ENCODE measurements around the gene NPTX1. TPM values are rescaled to one million over a fixed set of nuclear protein-coding genes. Genes with fewer than 3 reads are reported as not detected.

The NPTX1 gene
- total RNA-seq, 1 experiment from 2014 or later: not detected

DNA sequence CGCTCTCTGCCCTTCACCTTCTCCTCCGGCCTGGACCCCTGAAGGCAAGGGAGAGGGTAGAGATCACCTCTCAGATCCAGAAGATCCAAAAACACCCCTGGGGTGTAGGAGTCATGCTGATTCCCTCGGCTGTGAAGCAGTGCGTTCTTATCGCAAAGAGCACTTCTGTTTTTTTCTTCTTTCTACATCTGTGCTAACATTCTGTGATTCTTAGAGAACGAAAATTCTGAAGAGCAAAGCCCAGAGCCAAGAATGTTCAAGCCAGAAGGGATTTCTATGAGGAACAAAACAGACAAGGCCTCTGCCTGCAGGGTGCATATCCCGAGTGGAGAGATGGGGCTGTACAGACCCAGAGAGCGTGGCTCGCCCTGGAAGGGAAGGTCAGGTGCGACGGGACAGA is 17.2 kb downstream of the NPTX1 start:
- no peak for DNase-seq (ENCODE audit: low spot score)

DNA sequence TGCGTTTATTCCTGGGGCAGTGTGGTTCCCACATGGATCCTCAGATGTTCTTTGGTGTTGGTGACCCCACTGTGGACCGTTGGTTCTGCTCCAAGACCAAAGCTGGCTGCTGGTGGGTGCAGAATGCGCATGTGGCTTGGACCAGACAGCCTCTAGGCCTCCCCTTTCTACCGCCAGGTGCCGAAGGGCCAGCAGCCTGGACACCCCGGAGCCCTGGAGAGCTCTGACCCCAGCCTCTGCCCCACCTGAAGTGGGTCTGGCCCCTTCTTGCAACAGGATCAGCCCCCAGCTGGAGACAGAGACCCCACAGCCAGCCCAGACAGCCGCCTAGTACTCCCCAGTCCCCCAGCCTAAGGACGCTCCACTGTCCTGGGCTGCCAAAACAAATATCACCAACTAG is 18.4 kb downstream of the NPTX1 start:
- no peak for DNase-seq (ENCODE audit: low spot score)

DNA sequence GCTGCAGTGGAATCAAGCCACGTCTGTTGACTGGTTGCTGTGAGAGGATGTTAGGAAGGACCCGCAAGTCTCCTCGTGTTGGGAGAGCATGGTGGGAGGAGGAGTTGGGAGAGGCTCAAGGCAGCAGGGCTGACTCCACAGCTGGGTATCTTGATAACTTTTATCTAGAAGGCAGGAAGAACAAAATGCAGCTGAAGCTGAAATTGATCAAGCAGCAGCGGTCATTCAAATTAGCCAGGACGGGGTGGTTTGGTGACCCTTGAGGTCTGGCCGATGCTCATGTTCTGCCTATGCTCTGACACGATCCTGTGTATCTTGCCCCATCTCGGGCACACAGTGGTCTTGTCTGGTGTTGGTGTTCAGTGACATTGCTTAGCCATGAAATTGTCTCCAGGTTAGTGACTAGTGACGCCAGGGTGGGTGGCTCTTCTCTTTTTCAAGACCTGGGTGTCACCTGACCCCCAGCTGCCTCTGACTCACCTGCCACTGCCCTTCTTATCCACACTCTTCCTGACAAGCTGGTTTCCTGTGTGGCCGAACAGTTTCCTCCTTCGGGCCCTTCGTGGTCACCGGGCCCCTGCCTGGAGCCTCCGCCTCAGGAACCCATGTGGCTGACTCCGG is 19.1 kb downstream of the NPTX1 start:
- DNase-seq (ENCODE audit: low spot score): peak; percentile 54

DNA sequence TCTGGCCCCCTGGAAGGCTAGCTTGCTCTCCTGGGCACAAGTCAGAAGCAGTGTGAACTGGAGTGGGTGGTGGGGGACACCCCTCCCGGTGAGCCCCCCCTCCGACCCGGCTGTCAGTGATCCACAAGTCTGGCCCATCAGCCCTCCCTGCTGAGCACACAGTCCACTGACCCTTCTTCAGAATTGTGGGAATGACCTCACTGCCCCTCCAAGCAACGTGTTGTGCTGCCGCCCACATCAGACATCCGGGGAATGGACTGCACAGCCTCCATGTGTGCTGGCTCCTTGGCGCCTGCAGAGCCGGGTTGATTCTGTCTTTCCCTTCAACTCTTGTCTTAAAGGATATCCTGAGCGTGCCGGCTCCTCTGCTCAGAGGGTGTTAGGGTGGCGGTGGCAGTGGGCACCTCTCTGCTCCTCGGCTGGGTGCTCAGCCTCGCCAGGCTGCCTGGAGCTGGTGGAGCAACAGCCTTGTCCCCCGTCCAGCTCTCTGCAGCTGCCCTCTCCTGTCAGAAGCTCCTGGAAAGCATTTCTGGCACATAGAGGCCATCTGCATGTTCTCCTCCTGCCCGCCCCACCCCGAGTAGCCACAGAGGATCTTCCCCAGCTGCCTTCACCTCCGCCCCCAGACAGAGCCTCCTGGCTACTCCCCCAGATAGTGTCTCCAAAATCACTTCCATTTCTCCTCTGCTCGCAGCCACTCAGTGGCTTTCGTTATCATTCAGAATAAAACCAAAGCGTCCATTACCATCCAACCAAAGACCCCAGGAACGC is 19.8 kb downstream of the NPTX1 start:
- no peak for DNase-seq (ENCODE audit: low spot score)

DNA sequence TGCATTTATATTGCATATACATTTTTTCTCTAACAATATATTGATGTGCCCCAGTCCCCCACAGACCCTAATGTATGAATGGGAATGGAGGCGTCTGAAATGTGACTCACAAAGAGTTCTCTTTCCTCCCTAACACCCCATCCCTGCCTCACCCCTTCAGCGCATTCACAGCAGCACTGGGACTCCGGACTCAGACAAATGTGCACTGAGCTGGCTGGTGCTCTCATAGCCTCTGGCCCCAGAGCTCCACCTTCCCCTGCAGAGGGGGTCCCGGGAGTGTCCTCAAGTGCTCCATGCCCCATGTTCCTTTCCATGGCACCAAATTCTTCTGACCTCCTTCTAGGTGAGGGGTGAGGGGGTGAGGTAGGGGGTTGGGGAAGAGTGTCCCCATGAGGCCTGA is 20.6 kb downstream of the NPTX1 start:
- DNase-seq (ENCODE audit: low spot score): no peak

DNA sequence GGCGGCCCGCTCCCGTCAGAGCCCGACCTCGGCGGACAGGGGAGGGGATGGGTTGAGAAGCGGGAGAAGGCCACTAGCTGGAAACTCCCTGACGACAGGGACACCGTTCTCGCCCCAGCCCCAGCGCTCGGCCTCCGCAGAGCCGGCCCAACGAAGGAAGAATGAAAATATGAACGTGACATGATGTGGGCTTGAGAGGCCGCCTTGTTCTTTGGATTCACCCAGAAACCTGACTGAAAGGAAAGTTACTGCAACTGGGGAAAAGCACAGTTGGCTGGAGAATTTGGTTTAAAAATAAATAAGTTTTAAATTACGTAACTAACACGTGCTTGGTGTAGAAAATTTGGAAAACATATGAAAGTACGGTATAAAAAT is 21.1 kb downstream of the NPTX1 start:
- no peak for DNase-seq (ENCODE audit: low spot score)

DNA sequence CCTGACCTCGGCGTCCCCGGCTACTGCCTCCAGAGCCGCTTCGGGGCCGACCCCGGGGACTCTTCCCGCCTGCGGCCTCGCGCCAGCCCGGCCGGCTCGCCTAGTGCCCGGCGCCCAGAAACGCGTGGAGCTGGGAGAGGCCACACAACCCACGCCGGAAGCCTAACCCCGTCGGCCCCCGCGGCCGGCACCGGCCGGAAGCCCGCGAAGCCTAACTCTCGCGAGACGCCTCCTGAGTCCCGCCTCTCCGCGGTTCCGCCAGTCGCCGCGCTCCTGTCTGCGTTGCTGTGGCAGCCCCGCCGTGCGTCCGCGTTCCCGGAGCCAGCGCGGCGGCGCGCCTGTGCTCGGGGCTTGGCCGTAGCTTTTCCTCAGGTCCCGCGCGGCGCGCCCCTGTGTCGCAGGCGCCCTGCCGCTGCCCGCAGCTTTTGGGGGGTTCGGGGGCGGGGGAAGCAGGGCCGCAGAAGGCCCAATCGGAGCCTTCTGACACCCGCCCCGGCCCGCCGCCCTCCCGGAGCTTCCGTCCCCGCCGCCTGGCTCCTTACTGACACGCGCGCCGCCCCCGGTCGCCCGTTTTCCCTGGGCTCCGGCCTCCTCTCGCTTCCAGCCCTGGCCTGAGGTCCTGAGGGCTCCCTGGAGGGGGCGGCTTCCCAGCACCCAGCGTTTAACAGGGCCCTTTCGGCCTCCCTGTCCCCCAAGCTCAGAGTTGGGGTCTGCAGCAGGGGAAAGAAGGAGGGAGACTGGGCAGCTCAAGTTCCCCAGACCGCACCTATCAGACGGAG is 21.7 kb downstream of the NPTX1 start:
- peak; percentile 98 for DNase-seq (ENCODE audit: low spot score)

DNA sequence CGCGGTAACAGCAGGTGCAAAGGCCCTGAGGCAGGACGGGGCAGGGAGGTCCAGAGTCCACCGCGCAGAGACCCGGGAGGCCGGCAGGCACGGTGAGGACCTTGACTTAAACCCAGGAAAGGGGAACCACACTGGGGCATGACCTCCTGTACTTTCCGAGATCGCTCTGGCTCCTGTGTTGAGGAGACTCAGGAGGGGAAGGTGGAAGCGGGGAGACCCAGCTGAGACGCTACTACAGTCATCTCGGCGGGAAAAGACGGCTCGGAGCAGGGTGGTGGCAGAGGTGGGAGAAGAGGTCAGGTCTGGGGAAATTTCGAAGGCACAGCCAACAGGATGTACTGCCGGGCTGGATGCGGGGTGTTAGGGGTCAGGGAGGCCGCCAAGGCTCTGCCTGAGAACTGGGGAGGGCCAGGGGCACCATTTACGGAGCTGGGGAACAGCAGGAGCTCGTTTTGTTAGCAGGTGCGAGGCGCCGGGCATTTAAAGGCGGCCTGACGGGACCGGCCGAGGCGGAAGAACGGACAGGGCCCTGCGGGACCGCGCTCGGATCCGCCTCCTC is 22.3 kb downstream of the NPTX1 start:
- DNase-seq (ENCODE audit: low spot score): peak; percentile 6

DNA sequence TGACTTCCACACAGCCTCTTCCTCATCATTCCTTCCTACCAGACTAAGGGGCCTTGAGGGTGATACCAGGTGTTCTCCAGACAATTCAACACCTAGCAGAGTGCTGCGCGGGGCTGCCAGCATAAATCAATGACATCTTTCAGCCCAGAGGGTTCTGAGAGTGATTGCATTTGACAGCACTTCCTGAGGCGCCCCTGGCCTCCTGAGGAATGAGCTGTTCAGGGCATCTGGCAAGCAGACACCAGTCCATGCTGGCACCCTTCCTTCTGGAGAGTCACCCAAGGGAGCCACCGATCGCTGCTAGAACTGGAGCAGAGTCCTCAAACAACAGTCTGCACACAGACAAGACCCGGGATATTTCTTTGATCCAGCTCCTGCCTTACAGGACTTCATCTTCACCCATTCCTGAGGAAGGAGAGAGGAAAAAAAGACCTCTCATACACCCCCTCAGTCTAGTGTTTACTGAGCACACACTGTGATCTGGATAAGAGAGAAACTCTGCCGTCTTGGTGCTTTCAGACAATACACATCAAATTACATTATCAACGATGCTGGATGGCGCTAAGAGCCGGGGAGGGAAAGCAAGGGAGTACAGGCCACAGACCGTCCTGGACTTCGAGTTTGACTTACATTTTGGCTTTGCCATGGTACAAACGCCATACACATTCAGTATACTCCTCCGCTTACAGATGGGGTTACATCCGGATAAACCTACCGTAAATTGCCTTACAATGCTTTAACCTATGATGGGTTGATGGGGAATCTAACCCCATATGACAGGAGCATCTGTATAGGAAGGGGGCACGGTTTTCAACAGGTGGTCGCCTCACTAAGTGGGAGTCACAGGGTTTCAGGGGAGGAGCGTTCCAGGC is 23.0 kb downstream of the NPTX1 start:
- no peak for DNase-seq (ENCODE audit: low spot score)

DNA sequence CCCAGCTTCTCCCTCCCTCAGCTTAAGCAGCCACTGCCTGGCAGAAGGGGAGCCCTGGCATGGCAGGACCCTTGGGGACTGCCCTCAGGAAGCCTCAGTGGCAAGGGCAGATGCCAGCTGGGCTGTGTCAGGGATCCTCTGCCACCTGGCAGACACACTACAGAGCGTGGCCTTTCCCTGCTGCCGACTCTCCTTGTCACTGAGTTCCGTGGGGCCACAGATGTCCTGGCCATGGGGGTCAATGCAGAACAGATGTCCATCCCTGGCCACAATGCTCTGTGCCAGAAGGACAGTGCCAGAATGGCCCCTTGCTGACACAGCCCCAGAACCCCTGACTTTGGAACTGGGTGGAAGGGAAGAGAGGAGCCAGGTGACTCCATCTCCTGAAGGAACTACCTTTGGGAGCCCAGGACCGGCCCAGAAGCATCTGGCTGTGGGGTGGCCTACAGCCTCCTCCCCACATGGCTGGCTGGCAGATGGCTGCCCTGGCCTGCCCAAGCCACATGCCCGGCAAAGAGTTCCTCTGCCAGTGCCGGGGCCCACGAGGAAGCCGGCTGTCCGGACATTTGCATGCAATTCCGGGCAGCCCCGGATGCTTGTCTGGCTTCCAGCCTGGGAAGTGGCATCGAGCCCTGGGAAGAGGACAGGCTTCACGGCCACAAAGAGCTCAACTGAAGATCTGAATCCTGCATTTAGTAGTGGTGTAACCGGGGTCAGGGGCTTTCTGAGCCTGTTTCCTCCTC is 24.1 kb downstream of the NPTX1 start:
- no peak for DNase-seq (ENCODE audit: low spot score)

DNA sequence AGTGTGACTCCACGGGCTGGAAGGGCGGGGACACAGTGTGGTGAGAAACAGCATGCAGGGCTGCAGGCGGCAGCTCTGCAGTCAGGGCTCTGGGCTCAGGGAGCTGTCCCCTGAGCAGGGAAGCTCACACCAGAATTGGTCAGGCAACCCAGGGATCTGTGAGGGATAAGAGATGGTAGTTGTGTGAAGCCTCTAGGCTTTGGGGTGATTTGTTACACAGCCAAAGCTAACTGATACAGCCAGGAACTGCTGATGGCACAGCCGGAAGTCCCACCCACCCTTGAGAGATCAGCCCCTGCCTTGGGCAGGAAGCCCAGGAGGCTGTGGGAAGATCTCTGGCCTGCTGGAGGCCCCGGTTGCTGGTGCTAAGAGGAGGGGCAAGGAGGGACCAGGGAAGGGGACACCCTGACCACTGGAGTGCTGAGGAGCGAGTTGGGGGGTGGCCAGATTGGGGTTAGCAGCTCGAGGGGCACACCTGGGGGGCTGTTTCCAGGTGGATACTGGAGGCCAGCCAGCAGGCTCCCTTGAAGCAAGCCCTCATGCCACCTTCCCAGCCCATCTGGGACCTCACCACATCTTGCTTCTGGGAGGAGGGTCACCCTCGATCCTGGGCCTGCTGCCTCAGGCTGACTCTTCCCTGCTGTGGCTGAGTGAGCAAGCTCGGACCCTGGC is 25.2 kb downstream of the NPTX1 start:
- DNase-seq (ENCODE audit: low spot score): no peak

DNA sequence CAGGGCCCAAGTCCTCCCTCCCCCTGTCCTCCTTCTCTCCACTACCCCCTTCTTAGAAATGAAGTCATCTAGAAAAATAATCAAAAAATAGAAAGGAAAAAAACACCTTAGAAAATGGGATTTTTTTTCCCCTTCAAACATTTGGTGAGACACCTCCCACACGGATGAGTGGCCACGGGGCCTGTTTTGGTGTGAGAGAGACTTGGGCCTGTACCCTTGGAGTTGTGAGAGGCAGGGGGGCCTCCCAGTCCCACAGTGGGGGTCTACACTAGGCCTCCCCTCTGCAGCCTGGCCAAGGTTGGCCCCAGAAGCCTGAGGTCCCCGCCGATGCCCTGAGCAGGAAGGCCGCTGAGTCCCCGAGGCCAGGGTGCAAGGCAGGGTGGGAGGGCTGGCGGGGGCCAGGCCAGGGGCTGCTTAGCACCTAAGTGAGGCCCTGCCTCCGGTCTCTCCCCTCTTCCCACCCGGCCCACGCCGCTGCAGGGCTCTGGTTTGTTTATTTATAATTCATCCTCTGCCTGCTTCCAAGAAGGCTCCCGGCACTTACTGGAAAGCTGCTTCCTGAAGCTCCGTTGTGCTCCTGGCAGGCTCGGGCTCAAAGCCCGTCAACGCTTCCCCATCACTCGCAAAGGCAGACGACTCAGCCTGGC is 26.4 kb downstream of the NPTX1 start:
- no peak for DNase-seq (ENCODE audit: low spot score)

DNA sequence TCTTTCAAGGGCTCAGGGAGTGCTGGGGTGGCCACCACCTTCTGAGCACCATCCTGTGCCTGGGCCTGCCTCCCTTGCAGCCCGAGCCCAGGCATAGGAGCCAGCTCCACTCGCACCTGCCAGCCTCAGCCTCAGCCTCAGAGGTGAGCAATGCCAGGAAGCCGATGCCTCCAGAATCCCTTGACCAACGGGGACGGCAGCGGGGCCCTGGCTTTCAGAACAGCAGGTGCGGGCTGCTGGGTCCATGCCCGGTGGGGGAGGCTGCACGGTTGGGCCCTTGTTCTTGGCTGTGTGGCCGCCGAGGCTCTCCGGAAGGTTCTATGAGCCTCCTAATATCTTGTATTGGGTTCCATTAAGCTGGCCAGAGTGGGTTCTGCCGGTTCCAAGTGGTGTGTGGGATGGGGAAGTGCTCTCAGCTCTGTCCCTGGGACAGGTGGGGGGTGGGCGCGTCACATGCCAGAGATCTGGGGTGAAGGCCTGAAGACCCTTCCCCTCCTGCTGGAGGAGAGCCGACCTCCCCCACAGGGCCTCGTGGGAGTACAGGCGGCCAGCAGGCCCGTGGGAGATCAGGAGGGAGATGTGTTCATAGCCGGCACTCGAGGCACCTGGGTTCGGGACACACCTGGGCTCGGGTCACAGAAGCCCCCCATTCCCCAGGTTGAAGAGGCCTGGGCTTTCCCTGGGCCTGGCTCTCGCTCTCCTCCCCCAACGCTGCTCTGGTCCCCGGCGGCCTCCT is 27.0 kb downstream of the NPTX1 start:
- DNase-seq (ENCODE audit: low spot score): no peak

DNA sequence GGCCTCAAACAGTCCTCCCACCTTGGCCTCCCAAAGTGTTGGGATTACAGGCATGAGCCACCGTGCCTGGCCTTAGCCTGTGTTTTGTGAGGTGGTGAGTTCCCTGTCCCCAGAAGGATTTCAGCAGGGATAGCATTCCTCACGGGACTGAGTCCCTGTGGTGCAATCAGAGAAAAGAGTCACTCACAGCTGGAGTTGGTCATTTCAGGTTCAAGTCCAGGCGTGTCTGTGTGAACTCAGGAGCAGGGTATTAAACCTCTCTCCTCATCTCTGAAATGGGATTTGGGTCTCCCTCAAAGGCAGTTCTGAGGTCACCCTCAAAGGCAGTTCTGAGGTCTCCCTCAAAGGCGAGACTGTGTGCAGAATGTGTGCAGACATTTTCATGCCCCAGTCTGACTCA is 28.6 kb downstream of the NPTX1 start:
- no peak for DNase-seq (ENCODE audit: low spot score)

DNA sequence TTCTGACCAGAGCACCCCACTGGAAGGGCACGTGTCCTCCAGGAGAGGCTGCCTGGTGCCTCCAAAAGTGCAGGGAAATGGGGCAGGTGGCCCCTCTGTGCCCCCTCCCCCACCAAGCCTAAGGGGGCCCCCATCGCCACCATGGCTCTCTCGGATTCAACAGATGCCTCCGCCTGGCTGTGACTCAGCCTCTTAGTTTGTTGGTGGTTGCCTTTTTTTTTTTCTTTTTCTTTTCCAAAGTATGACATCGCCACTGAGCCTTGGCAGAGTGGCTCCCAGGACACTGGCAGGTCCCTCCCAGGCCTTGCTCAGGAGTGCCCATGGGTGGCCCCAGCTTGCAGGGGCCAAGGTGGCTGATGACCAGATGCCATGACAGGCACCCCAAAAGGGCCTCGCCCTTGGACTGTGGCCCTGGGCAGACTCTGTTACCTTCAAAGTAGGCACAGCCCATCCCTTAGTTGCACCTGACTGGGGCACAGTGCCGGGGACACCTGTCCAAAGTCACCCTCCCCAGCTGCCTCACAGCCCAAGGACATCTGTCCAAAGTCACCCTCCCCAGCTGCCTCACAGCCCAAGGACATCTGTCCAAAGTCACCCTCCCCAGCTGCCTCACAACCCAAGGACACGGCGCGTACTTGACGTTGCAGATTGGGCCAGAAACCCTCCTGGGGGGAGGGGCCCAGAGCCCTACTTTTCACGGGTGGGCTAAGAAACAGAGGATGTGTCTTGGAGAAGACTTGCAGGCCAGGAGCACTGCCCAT is 29.6 kb downstream of the NPTX1 start:
- no peak for DNase-seq (ENCODE audit: low spot score)

DNA sequence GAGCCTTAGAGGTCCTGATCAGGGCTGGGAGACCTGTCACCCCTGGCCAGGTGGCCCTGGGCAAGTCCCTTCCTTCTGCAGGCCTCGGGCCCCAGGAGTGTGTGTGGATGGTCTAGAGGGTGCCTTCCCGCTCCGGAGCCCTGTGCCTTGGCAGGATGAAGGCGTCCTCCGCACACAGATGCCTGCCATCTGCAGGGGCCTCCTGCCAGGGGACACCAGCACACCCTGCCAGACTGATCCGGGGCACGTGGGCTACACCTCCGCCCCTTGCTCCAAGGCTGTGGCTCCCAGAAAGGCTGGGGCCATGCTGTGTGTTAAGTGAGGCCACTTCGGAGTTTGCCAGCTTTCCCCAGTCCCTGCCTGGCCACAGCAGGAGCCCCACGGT is 30.7 kb downstream of the NPTX1 start:
- DNase-seq (ENCODE audit: low spot score): no peak

DNA sequence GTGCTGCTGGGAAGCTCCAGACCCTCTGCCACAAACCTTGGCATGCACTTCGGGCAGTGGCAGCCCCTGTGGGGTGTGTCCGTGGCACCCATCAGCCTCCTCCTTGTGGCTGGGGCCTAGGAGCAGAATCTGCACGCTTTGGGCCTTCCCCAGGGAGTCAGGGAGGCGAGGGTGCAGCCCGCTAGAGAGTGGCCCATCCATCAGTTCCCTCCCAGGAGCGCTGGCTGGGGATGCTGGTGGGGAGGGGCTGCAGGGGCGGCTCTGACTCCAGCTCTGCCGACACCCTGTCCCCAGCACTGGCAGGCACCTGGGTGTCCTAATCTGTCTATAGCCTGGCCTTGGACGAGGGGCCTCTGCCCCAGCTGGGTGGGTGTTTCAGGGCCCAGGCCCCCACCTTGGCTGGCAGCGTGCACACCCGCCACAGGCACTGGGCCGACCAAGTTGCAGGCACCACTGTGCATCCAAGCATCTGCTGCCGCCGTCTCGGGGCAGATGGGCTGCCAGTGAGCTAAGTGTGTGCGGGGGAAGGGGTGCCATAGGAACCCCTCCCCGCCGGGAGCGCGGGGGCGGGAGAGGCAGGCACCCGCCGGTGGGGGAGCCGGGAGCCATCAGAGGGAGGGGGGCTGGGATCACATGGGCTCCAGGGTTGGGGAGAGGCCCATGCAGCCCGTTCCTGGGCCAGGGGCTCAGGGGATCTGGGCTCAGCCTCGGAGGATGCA is 31.2 kb downstream of the NPTX1 start:
- no peak for DNase-seq (ENCODE audit: low spot score)

DNA sequence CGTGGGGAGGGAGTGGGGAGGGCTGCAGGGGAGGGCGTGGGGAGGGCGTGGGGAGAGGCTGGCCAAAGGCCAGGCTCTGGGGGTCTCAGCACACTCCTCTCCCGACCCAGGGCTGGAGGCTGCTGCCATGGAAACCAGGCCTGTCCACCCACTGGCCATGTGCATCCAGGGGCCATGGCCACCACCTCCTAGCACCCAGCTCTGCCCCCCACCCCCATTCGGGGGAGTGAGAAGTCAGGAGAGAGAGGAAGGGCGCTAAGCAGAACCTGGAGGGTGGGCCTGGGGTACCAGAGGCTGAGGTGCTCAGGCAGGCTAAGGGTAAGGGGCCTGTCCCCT is 31.8 kb downstream of the NPTX1 start:
- DNase-seq (ENCODE audit: low spot score): no peak
